Smooth muscle cell (in vitro differentiated cells): Measurements from ENCODE around the gene EIPR1. TPM values are rescaled to one million over a fixed set of nuclear protein-coding genes. Genes with fewer than 3 reads are reported as not detected.

Source experiments
- DNase-seq: peaks from one replicate; lab custom pipeline; 2025; ENCODE audit not compliant: unreplicated experiment; lab: John Stamatoyannopoulos, UW
- H2AFZ ChIP-seq: fragments of 200-600 bp; sonication (generic); 2 replicates; pipeline ENCODE4 v1.6.0; 2016; ENCODE audit warnings: antibody characterized with exemption, low read depth, mild to moderate bottlenecking
- H3F3A ChIP-seq: fragments of 200-600 bp; sonication (generic); 2 replicates; pipeline ENCODE4 v1.6.0; 2017; ENCODE audit warnings: antibody characterized with exemption, low read depth
- H3K27ac ChIP-seq: fragments of 200-600 bp; sonication (generic); 2 replicates; pipeline ENCODE4 v1.5.1; 2016; ENCODE audit warnings: low read depth, mild to moderate bottlenecking
- H3K27me3 ChIP-seq: fragments of 200-600 bp; sonication (generic); 2 replicates; pipeline ENCODE4 v1.6.1; 2016; ENCODE audit warnings: low read depth, mild to moderate bottlenecking
- H3K36me3 ChIP-seq: fragments of 200-600 bp; sonication (generic); 2 replicates; pipeline ENCODE4 v1.5.1; 2016; ENCODE audit warnings: low read depth
- H3K4me1 ChIP-seq: fragments of 200-600 bp; sonication (generic); 2 replicates; pipeline ENCODE4 v1.5.1; 2016; ENCODE audit warnings: low read depth
- H3K4me2 ChIP-seq: fragments of 200-600 bp; sonication (generic); 2 replicates; pipeline ENCODE4 v1.6.0; 2016; ENCODE audit warnings: mild to moderate bottlenecking
- H3K4me3 ChIP-seq: fragments of 200-600 bp; sonication (generic); 2 replicates; pipeline ENCODE4 v1.5.1; 2016; ENCODE audit warnings: mild to moderate bottlenecking
- H3K79me2 ChIP-seq: fragments of 200-600 bp; sonication (generic); 2 replicates; pipeline ENCODE4 v1.6.0; 2016; ENCODE audit warnings: low read depth, mild to moderate bottlenecking
- H3K9ac ChIP-seq: fragments of 200-600 bp; sonication (generic); 2 replicates; pipeline ENCODE4 v1.6.0; 2016; ENCODE audit warnings: low read depth
- H3K9me3 ChIP-seq: fragments of 200-600 bp; sonication (generic); replicated peaks from 2 replicates; pipeline ENCODE4 v1.5.1; 2016; ENCODE audit warnings: low read depth
- H4K20me1 ChIP-seq: fragments of 200-600 bp; sonication (generic); 2 replicates; pipeline ENCODE4 v1.6.0; 2016; ENCODE audit warnings: low read depth
- WGBS: methylation state at CpG from one replicate; pipeline ENCODE4 v1.1.7; 2016; ENCODE audit warnings: low lambda C conversion rate; 5-methylcytosine and 5-hydroxymethylcytosine counted together
- polyA plus RNA-seq: library from polyadenylated mRNA; unstranded; fragments of >200 nt; fragmentation: Nextera tagmentation; extraction: Ambion mirVana; gene quantifications from 2 replicates; pipeline ENCODE4 v1.2.1, GENCODE V29; 2016
- total RNA-seq: library from RNA; depleted of rRNA; stranded (reverse); fragments of >200 nt; gene quantifications from 2 replicates; pipeline ENCODE4 v1.2.3, GENCODE V29; 2014
- TF ChIP-seq, protein P1 (sequence below): fragments of 200-600 bp; sonication (generic); IDR thresholded peaks from 2 replicates; pipeline ENCODE4 v1.5.1; 2017; ENCODE audit warnings: borderline replicate concordance, mild to moderate bottlenecking, antibody characterized with exemption; ENCODE audit not compliant: insufficient read depth, poor library complexity, severe bottlenecking

The EIPR1 gene
- total and polyA plus RNA-seq, 2 experiments from 2014 or later, result 18.5 to 23.1 TPM

DNA sequence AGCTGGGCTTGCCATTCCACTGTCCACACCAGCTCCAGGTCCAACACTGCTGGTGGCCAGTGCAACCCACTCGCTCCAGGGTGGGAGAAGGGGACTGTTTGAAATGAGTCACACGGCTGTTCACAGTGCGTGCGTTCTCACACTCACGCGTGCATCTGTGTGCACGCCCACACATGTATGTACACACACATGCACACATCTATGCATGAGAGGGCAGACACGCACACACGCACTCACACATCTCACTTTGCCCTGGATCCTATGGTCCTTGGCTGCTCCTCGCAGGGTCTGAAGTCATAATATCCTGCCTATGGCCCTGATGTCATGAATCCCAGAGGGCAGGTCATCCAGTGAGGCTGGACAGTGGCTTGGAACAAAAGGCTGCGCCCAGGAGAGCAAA lies 182.8 kb downstream of the EIPR1 start:
- 95% methylated on average over 11 of the region's 11 CpGs for WGBS

DNA sequence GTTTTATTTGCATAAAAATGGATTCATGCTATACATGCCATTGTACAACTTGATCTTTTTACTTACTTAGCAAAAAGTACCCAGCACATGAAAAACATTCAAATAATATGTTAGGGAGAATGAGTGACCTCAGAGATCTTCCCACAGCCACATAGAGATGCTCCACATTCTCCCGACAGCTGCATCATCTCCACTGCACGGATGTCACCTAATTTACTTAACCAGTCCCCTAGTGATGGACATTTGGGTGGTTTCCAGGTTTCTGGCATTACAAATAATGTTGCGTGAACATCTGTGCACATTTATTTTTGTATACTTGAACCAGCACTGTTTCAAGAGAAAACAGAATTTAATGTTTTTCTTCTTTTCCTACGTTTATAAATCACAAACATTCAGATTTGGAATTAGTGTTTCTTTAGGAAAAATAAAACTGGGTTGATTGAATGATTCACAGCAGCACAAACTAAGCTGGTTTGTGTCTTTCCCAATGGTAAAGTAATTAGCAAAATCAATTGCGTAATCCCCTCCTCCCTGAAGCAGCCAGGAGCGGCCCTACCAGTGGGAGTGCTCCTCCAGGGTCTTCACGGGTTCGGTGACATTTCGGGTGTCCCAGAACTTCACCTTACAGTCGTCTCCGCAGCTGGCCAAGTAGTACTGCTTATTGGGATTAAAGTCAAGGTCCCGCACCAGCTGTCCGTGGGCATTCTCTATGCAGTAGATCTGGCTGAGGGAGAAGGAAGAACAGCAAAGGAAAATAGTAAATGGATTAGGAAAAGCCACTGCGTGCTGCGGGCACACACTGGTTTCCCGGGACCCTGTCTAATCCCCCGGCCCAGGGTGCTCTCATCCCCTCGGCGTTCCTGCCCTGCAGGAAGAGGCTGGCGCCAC lies 183.9 kb downstream of the EIPR1 start:
- Histone ChIP-seq H3K4me3 (no peak overlapping the region), H3K9me3 (no peaks in the 10 kb centered on the region), H3K36me3 (no peaks in the 10 kb centered on the region), H3K4me2 (no peak overlapping the region), H3K4me1 (no peaks in the 10 kb centered on the region), H3F3A (no peaks in the 10 kb centered on the region), H3K27ac (no peak overlapping the region), H4K20me1 (peaks cover 6% of the 10 kb centered on the region), H3K9ac (no peak overlapping the region), H3K27me3 (no peaks in the 10 kb centered on the region), H3K79me2 (no peaks in the 10 kb centered on the region), H2AFZ (no peak overlapping the region)
- TF ChIP-seq, protein P1, sequence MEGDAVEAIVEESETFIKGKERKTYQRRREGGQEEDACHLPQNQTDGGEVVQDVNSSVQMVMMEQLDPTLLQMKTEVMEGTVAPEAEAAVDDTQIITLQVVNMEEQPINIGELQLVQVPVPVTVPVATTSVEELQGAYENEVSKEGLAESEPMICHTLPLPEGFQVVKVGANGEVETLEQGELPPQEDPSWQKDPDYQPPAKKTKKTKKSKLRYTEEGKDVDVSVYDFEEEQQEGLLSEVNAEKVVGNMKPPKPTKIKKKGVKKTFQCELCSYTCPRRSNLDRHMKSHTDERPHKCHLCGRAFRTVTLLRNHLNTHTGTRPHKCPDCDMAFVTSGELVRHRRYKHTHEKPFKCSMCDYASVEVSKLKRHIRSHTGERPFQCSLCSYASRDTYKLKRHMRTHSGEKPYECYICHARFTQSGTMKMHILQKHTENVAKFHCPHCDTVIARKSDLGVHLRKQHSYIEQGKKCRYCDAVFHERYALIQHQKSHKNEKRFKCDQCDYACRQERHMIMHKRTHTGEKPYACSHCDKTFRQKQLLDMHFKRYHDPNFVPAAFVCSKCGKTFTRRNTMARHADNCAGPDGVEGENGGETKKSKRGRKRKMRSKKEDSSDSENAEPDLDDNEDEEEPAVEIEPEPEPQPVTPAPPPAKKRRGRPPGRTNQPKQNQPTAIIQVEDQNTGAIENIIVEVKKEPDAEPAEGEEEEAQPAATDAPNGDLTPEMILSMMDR, result no peak
- WGBS, result 90% methylated on average over 20 of the region's 20 CpGs
- no peak for DNase-seq

More for the DNA sequence above, 182.8 kb downstream of the EIPR1 start:
- H3K4me2 ChIP-seq, result no peak overlapping the region
- H3K27ac ChIP-seq, result no peak overlapping the region
- peaks cover 6% of the 10 kb centered on the region for H4K20me1 ChIP-seq
- no peaks in the 10 kb centered on the region for H3K9me3 ChIP-seq
- H3K4me3 ChIP-seq, result no peak overlapping the region
- DNase-seq, result no peak
- H3K79me2 ChIP-seq, result no peaks in the 10 kb centered on the region
- no peak overlapping the region for H2AFZ ChIP-seq
- no peak overlapping the region for H3K9ac ChIP-seq
- no peaks in the 10 kb centered on the region for H3K36me3 ChIP-seq
- TF ChIP-seq, protein P1, result no peak
- no peaks in the 10 kb centered on the region for H3K4me1 ChIP-seq
- no peaks in the 10 kb centered on the region for H3F3A ChIP-seq
- H3K27me3 ChIP-seq, result no peaks in the 10 kb centered on the region

DNA sequence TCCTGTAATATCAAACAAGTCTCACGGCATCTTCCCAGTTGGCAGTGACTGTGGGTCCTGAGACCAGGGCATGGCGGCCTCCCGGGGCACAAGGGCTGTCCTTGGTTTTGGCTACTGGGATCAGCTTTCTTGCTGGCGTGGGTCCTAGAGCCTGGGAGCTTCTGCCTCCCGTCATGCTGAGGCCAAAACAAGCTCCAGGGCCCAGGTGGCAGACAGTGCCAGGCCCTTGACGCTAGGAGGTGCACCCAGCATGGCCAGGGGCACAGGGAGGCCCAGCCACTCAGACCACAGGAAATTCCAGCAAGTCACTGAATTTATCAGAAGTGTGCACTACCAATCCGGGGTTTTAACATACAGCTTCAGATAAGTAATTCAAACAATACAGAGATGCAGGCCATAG lies 184.7 kb downstream of the EIPR1 start:
- Histone ChIP-seq H3K27ac (no peak overlapping the region), H4K20me1 (peaks cover 6% of the 10 kb centered on the region), H2AFZ (no peak overlapping the region), H3F3A (no peaks in the 10 kb centered on the region), H3K36me3 (no peaks in the 10 kb centered on the region), H3K9me3 (no peaks in the 10 kb centered on the region), H3K79me2 (no peaks in the 10 kb centered on the region), H3K4me3 (no peak overlapping the region), H3K4me1 (no peaks in the 10 kb centered on the region), H3K4me2 (no peak overlapping the region), H3K9ac (no peak overlapping the region), H3K27me3 (no peaks in the 10 kb centered on the region)
- no peak for DNase-seq
- TF ChIP-seq, protein P1, result no peak
- 96% methylated on average over 7 of the region's 7 CpGs for WGBS
